OCI-LY7 (cell line): ENCODE data around the gene PGRMC1.

ENCODE experiments used
- EZH2phosphoT487 ChIP-seq: fragments of 200-600 bp; sonication (generic); IDR thresholded peaks from 2 replicates; pipeline ENCODE4 v1.6.1; 2018; ENCODE audit warnings: low read depth, borderline replicate concordance, mild to moderate bottlenecking, mixed run types, antibody characterized with exemption, low read length, moderate library complexity, mixed read lengths
- TF ChIP-seq, protein P1 (sequence below): fragments of 200-600 bp; sonication (generic); conservative IDR thresholded peaks from 2 replicates; pipeline ENCODE4 v1.5.1; 2014; ENCODE audit warnings: mild to moderate bottlenecking, antibody characterized with exemption, low read length, moderate library complexity, mixed read lengths

DNA sequence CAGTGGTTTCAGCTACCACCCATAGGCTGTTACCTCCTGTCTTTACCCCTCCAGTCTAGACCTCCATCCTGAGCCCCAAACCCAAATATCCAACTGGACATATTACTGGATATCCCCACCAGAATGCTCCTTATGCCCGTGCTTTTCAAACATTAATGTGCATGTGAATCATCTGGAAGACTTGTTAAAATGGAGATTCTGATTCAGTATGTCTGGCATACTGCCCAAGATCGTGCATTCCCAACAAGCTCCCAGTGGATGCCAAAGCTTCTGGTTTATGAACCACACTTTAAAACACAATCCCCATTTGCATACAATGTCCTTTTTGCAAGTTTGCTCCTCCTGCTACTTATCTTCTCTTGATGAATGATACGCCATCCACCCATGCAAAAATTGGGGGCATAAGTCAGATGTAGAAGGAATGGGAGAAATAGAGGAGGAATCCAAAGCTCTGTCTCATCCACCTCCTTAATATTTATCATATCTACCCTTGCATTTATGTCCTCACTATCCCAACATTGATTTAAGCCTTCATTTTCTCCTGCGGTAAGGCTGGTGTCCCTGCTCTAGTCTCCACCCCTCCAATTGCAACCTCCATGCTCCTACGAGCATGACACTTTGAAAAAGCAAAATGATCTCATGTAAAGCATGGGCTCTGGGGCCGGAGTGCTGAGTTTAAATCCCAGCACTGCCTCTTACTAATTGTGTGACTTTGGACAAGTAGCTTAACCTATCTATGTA lies 7.4 kb upstream of the PGRMC1 start:
- TF ChIP-seq, protein P1, sequence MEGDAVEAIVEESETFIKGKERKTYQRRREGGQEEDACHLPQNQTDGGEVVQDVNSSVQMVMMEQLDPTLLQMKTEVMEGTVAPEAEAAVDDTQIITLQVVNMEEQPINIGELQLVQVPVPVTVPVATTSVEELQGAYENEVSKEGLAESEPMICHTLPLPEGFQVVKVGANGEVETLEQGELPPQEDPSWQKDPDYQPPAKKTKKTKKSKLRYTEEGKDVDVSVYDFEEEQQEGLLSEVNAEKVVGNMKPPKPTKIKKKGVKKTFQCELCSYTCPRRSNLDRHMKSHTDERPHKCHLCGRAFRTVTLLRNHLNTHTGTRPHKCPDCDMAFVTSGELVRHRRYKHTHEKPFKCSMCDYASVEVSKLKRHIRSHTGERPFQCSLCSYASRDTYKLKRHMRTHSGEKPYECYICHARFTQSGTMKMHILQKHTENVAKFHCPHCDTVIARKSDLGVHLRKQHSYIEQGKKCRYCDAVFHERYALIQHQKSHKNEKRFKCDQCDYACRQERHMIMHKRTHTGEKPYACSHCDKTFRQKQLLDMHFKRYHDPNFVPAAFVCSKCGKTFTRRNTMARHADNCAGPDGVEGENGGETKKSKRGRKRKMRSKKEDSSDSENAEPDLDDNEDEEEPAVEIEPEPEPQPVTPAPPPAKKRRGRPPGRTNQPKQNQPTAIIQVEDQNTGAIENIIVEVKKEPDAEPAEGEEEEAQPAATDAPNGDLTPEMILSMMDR: no peak
- TF ChIP-seq EZH2phosphoT487: no peak
